HEK293 (cell line): ENCODE data around the gene SLC16A11.

Experiments used
- CTCF ChIA-PET: fragments of 350-600 bp; formaldehyde crosslinking; extraction: SDS; loops from one replicate; lab custom pipeline; 2021; ENCODE audit warnings: antibody characterized with exemption; lab: Yijun Ruan, JAX
- POLR2A ChIA-PET: fragments of 300-600 bp; formaldehyde crosslinking; extraction: SDS; loops from one replicate; lab custom pipeline; 2020; ENCODE audit warnings: antibody characterized with exemption, inconsistent platforms; lab: Yijun Ruan, JAX
- H3K27ac ChIP-seq: fragments of 200-500 bp; sonication (Bioruptor generic); 2 replicates; pipeline ENCODE4 v1.5.1; 2014; ENCODE audit warnings: low read depth, low read length, control low read depth, inconsistent platforms; ENCODE audit errors: extremely low read depth
- H3K36me3 ChIP-seq, 2 experiments: fragments of 200-500 bp in 1 of 2; sonication (Bioruptor generic) in 1 of 2; 1 replicate in 1 of 2; 2 replicates in 1 of 2; pipeline ENCODE4 v1.5.1; 2014 to 2017; ENCODE audit warnings: inconsistent platforms in 2 of 2, low read length in 2 of 2; ENCODE audit not compliant: control insufficient read depth in 2 of 2, insufficient read depth in 1 of 2
- H3K4me1 ChIP-seq: fragments of 200-500 bp; sonication (Bioruptor generic); 2 replicates; pipeline ENCODE4 v1.5.1; 2014; ENCODE audit warnings: mild to moderate bottlenecking, low read length, inconsistent platforms; ENCODE audit not compliant: control insufficient read depth, insufficient read depth
- H3K4me3 ChIP-seq: 2 replicates; pipeline ENCODE4 v1.5.1; 2011; ENCODE audit warnings: low read depth, mild to moderate bottlenecking, control low read depth, low read length, moderate library complexity
- H3K9me3 ChIP-seq: fragments of 200-500 bp; sonication (Bioruptor generic); 2 replicates; pipeline ENCODE4 v1.5.1; 2014; ENCODE audit warnings: low read depth, low read length, inconsistent platforms; ENCODE audit not compliant: control insufficient read depth, insufficient read depth
- BCL11B ChIP-seq: fragments of 450-650 bp; formaldehyde crosslinking; IDR thresholded peaks from 2 replicates; pipeline ENCODE4 v1.5.1; 2016; ENCODE audit warnings: low read depth, missing biosample characterization, missing genetic modification characterization
- REPIN1 ChIP-seq: fragments of 450-650 bp; formaldehyde crosslinking; IDR thresholded peaks from 2 replicates; pipeline ENCODE4 v1.5.1; 2017; ENCODE audit warnings: missing biosample characterization, missing genetic modification characterization, low read depth
- TSHZ1 ChIP-seq: fragments of 450-650 bp; formaldehyde crosslinking; IDR thresholded peaks from 2 replicates; pipeline ENCODE4 v1.5.1; 2016; ENCODE audit warnings: missing biosample characterization, missing genetic modification characterization, borderline replicate concordance
- ZBTB20 ChIP-seq: fragments of 450-650 bp; formaldehyde crosslinking; IDR thresholded peaks from 2 replicates; pipeline ENCODE4 v1.5.1; 2016; ENCODE audit warnings: missing biosample characterization, missing genetic modification characterization
- ZBTB7A ChIP-seq: fragments of 450-650 bp; formaldehyde crosslinking; IDR thresholded peaks from 2 replicates; pipeline ENCODE4 v1.5.1; 2016; ENCODE audit warnings: low read depth, missing biosample characterization, missing genetic modification characterization
- ZEB2 ChIP-seq: fragments of 450-650 bp; formaldehyde crosslinking; IDR thresholded peaks from 2 replicates; pipeline ENCODE4 v1.5.1; 2016; ENCODE audit warnings: missing biosample characterization, missing genetic modification characterization
- ZNF133 ChIP-seq: fragments of 450-650 bp; formaldehyde crosslinking; IDR thresholded peaks from 2 replicates; pipeline ENCODE4 v1.5.1; 2016; ENCODE audit warnings: missing biosample characterization, missing genetic modification characterization
- ZNF157 ChIP-seq: fragments of 450-650 bp; formaldehyde crosslinking; IDR thresholded peaks from 2 replicates; pipeline ENCODE4 v1.5.1; 2016; ENCODE audit warnings: missing biosample characterization, missing genetic modification characterization
- ZNF19 ChIP-seq: fragments of 450-650 bp; formaldehyde crosslinking; IDR thresholded peaks from 2 replicates; pipeline ENCODE4; 2016; ENCODE audit warnings: missing biosample characterization, missing genetic modification characterization, low read depth
- ZNF223 ChIP-seq: fragments of 450-650 bp; formaldehyde crosslinking; IDR thresholded peaks from 2 replicates; pipeline ENCODE4 v1.5.1; 2016; ENCODE audit warnings: missing biosample characterization, missing genetic modification characterization
- ZNF37A ChIP-seq: fragments of 450-650 bp; IDR thresholded peaks from 2 replicates; pipeline ENCODE4 v1.5.1; 2018; ENCODE audit warnings: missing biosample characterization, missing genetic modification characterization
- ZNF404 ChIP-seq: fragments of 450-650 bp; formaldehyde crosslinking; IDR thresholded peaks from 2 replicates; pipeline ENCODE4 v1.5.1; 2017; ENCODE audit warnings: missing biosample characterization, missing genetic modification characterization
- ZNF426 ChIP-seq: fragments of 450-650 bp; formaldehyde crosslinking; IDR thresholded peaks from 2 replicates; pipeline ENCODE4 v1.5.1; 2017; ENCODE audit warnings: missing biosample characterization, missing genetic modification characterization, mild to moderate bottlenecking, inconsistent platforms, moderate library complexity
- ZNF561 ChIP-seq: fragments of 450-650 bp; IDR thresholded peaks from 2 replicates; pipeline ENCODE4 v1.5.1; 2018; ENCODE audit warnings: missing biosample characterization, missing genetic modification characterization, borderline replicate concordance
- ZNF585B ChIP-seq: fragments of 450-650 bp; formaldehyde crosslinking; IDR thresholded peaks from 2 replicates; pipeline ENCODE4 v1.5.1; 2016; ENCODE audit warnings: missing biosample characterization, missing genetic modification characterization
- TF ChIP-seq, protein P1 (sequence below): fragments of 450-650 bp; formaldehyde crosslinking; IDR thresholded peaks from 2 replicates; pipeline ENCODE4 v1.5.1; 2016; ENCODE audit warnings: missing biosample characterization, missing genetic modification characterization, low read depth
- TF ChIP-seq, protein P2 (sequence below): fragments of 450-650 bp; formaldehyde crosslinking; IDR thresholded peaks from 2 replicates; pipeline ENCODE4 v1.5.1; 2017; ENCODE audit warnings: missing biosample characterization, missing genetic modification characterization
- TF ChIP-seq, protein P3 (sequence below): fragments of 450-650 bp; formaldehyde crosslinking; IDR thresholded peaks from 2 replicates; pipeline ENCODE4 v1.5.1; 2017; ENCODE audit warnings: missing biosample characterization, missing genetic modification characterization

The SLC16A11 gene

DNA sequence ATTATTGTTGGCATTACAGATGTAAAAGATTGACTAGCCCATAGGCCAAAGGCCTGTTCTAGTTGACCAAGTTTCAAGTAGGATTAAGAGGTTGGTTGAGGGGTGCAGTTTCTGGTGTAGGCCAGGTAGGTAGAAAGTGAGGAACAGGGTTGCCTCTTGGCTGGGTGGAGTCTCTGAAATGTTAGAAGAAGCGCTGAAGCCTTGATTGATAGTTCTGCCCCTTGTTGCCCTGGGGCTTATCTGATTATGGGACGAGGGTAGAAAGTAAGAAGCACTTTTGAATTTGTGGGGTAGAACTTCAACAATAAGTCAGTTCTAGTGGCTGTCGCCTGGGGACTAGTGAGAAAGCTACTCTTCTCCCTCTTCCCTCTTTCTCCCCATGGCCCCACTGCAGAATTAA, 14.8 kb downstream of the SLC16A11 start:
- Histone ChIP-seq H3K9me3 (no peaks in the 10 kb centered on the region), H3K27ac (no peak overlapping the region), H3K4me3 (no peak overlapping the region), H3K36me3 (no peaks in the 10 kb centered on the region), H3K4me1 (no peaks in the 10 kb centered on the region)
- TF ChIP-seq BCL11B (tag by site-specific recombination) = no peak
- TF ChIP-seq ZNF223 (tag by site-specific recombination) = no peak
- TF ChIP-seq, protein P1, sequence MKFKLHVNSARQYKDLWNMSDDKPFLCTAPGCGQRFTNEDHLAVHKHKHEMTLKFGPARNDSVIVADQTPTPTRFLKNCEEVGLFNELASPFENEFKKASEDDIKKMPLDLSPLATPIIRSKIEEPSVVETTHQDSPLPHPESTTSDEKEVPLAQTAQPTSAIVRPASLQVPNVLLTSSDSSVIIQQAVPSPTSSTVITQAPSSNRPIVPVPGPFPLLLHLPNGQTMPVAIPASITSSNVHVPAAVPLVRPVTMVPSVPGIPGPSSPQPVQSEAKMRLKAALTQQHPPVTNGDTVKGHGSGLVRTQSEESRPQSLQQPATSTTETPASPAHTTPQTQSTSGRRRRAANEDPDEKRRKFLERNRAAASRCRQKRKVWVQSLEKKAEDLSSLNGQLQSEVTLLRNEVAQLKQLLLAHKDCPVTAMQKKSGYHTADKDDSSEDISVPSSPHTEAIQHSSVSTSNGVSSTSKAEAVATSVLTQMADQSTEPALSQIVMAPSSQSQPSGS (tag by site-specific recombination) = no peak
- TF ChIP-seq REPIN1 (tag by site-specific recombination) = no peak
- TF ChIP-seq ZNF426 (tag by site-specific recombination) = no peak
- TF ChIP-seq ZNF561 (tag by site-specific recombination) = no peak
- no peak for TF ChIP-seq ZBTB20 (tag by site-specific recombination)
- TF ChIP-seq, protein P2, sequence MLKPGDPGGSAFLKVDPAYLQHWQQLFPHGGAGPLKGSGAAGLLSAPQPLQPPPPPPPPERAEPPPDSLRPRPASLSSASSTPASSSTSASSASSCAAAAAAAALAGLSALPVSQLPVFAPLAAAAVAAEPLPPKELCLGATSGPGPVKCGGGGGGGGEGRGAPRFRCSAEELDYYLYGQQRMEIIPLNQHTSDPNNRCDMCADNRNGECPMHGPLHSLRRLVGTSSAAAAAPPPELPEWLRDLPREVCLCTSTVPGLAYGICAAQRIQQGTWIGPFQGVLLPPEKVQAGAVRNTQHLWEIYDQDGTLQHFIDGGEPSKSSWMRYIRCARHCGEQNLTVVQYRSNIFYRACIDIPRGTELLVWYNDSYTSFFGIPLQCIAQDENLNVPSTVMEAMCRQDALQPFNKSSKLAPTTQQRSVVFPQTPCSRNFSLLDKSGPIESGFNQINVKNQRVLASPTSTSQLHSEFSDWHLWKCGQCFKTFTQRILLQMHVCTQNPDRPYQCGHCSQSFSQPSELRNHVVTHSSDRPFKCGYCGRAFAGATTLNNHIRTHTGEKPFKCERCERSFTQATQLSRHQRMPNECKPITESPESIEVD (tag by site-specific recombination) = no peak
- no peak for TF ChIP-seq ZNF585B
- TF ChIP-seq, protein P3, sequence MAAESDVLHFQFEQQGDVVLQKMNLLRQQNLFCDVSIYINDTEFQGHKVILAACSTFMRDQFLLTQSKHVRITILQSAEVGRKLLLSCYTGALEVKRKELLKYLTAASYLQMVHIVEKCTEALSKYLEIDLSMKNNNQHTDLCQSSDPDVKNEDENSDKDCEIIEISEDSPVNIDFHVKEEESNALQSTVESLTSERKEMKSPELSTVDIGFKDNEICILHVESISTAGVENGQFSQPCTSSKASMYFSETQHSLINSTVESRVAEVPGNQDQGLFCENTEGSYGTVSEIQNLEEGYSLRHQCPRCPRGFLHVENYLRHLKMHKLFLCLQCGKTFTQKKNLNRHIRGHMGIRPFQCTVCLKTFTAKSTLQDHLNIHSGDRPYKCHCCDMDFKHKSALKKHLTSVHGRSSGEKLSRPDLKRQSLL = no peak
- TF ChIP-seq TSHZ1 (tag by site-specific recombination) = no peak
- TF ChIP-seq ZNF133 (tag by site-specific recombination) = no peak
- TF ChIP-seq ZEB2 (tag by site-specific recombination) = no peak
- no peak for TF ChIP-seq ZNF157
- TF ChIP-seq ZNF37A = no peak
- no peak for TF ChIP-seq ZNF19 (tag by site-specific recombination)
- TF ChIP-seq ZBTB7A (tag by site-specific recombination) = no peak
- TF ChIP-seq, all 188 proteins: peak for 0
- POLR2A ChIA-PET = no interaction called here
- CTCF ChIA-PET = interaction anchor here (3.1 kb wide), 1 partner anchor 17 kb away, joined by 13 read pairs; no protein-coding TSS in a partner anchor

GRCh38 chr17:7027335-7027734, 16.6 kb downstream of the SLC16A11 start:
- no peak for TF ChIP-seq ZNF404 (tag by site-specific recombination)
- Histone ChIP-seq H3K36me3 (no peaks in the 10 kb centered on the region), H3K4me1 (no peaks in the 10 kb centered on the region), H3K27ac (no peak overlapping the region), H3K9me3 (no peaks in the 10 kb centered on the region), H3K4me3 (no peak overlapping the region)
- ChIA-PET POLR2A (interaction anchor here (1.1 kb wide), 1 partner anchor 8 kb away, joined by 6 read pairs; the partner anchor contains the start of gene SLC16A13), CTCF (interaction anchor here (0.6 to 1.3 kb wide), 4 partner anchors 10 to 1274 kb away, joined by 3 to 6 read pairs (median 4); no protein-coding TSS in a partner anchor)
